NOMO-1 treated with DMSO at 0.1 percent for 48 hours (cell line): ENCODE measurements around the gene TYW1B.
"Not testable (repeated sequence)": the region's sequence is repeated elsewhere in the genome, so short reads cannot be mapped to it uniquely, and the experiment has no call there.

Source experiments
- DNase-seq: peaks from one replicate; lab custom pipeline; 2025; ENCODE audit not compliant: unreplicated experiment; lab: John Stamatoyannopoulos, UW

TYW1B gene

DNA sequence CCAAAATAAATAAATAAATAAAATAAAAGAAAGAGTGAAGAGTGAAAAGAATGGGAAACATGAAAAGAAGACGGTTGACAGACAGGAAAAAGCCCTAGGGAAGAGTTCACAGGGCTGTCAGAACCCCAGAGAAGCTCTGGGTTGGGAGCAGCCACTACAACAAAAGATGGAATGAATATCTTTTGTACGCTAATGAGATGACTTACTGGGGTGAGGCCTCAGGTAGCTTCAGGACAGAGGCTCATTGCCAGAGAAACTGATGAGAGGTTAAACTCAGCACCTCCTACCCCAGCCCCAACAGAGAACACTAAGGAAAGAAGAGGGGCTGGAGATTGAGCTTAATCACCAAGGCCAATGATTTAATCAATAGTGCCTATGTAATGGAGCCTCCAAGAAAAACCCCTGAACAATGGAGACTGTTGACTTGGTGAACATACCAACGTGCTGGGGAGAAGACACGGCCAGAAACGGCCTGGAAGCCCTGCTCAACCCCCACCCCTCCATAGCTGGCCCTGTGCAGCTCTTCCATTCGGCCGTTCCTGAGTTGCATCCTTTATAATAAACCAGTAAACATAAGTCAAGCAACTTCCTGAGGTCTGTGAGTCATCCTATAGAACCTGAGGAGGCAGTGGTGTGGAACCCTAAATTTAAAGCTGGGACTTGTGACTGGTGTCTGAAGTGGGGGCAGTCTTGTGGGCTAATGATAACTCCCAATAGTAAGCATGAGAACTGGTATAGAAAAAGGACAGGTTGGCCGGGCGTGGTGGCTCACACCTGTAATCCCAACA, 11.4 kb downstream of the TYW1B start:
- DNase-seq = not testable (repeated sequence)

GRCh38 chr7:72810437-72810836, 17.6 kb downstream of the TYW1B start:
- peak; percentile 86 for DNase-seq

- DNase-seq = not testable (repeated sequence)
Observed at GRCh38 chr7:72808511-72808910, 19.5 kb downstream of the TYW1B start.

- DNase-seq = peak; percentile 88
Observed at GRCh38 chr7:72806851-72807250, 21.1 kb downstream of the TYW1B start.

DNA sequence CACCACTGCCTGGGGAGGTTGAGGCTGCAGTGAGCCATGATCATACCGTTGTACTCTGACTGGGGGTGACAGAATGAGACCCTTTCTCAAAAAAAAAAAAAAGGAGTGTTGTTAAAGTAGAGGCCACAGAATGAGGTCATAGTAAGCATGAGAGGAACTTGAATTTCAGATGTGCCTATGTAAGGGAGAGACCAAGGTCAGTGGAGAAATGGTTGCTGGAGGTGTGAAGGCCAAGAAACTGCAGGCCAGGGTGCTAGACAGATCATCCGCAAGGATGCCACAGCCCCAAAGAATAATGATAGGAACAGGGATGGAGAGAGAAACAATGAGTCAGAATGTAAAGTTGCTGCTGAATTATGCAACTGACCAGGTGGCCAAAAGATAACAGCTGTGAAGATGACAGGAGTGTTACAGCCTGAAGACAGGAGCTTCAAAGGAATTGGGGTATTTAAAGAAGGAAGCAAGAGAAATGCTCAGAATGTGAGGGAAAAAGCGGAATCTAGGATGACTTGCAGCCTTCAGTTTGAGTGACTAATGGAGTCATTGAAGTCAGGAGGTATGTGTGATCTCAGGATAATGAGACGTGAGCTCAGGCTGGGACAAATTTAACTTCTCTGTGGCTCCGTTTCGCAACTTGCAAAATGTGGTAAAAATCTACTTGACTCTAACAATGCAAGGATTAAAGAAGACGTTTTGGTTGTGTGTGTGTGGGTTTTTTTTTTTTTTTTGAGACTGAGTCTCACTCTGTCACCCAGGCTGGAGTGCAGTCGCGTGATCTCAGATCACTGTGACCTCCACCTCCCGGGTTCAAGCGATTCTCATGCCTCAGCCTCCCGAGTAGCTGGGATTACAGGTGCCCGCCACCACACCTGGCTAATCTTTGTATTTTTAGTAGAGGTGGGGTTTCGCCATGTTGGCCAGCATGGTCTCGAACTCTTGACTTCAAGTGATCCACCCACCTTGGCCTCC, 22.2 kb downstream of the TYW1B start:
- peak; percentile 100 for DNase-seq

- DNase-seq = not testable (repeated sequence)
Observed at GRCh38 chr7:72803778-72804177, 24.2 kb downstream of the TYW1B start.

DNA sequence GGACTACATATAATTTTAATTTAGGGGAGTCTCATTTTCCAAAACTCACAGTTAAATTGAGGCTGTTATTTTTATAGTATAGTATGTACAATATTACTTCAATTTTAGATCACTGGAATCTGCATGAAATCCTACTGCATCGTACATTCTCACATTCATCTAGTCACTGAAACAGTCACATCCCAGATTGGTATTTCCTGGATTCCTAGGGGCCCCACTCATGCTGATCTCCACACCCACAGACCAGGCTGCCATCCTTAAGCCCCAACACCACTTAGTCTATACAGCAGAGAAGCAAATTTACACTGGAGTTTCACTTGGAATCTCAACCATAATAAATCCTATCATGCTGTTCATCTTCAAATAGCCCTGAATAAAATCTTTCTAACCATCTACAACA, 26.4 kb downstream of the TYW1B start:
- DNase-seq = not testable (repeated sequence)

DNA sequence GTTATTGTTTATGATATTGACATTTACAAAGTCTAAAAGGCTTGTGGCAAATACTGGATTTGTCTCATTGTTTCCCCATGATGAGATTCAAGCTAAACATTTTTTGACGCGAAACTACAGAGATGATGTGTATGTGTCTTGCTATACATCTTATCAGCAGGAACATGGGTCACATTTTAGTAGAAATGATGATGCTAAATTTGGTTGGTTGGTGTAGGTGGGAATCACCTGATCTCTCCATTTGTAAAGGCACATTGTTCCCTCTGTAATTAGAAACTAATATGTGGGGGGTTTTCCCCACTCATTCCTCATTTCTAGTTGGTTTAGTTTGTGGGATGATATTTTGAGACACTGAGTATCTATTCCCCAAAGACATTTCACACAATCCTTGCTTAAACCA, 32.6 kb downstream of the TYW1B start:
- not testable (repeated sequence) for DNase-seq

GRCh38 chr7:72793791-72794190, 34.2 kb downstream of the TYW1B start:
- no peak for DNase-seq

GRCh38 chr7:72790698-72791060, 37.3 kb downstream of the TYW1B start:
- not testable (repeated sequence) for DNase-seq

- DNase-seq = not testable (repeated sequence)
Observed at GRCh38 chr7:72790048-72790697, 37.8 kb downstream of the TYW1B start.

DNA sequence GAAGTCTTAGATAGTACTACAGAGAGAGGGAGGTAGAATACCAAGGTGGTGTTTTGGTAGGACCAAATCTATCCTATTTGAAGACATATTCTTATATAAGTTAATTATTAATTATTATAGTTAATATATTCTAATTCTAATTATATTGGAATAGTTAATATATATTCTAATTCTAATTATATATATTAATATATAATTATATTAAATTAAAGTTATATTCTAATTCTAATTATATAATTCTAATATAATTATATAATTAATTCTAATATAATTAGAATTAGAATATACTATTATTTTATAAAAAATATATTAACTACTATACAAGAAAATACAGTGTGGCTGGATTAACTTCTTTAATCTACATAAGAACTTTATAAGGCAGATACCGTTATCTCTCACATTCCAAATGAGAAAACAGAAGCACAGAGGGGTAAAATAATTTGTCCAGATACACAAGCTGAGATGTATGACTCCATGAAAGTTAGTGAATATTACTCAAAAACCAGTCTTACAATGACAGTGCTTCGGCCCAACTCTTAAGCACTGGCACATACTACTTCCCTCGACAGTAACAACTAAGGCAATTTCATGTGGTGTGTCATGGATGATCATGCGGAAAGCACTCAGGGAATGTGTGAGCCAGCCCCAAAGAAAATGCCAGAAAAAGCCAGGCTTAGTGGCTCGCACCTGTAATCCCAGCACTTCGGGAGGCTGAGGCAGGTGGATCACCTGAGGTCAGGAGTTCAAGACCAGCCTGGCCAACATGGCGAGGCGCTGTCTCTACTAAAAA, 42.6 kb downstream of the TYW1B start:
- DNase-seq = no peak

GRCh38 chr7:72783601-72784370, 44.2 kb downstream of the TYW1B start:
- DNase-seq = not testable (repeated sequence)

GRCh38 chr7:72781631-72782030, 46.4 kb downstream of the TYW1B start:
- DNase-seq = no peak

GRCh38 chr7:72781161-72781560, 46.8 kb downstream of the TYW1B start:
- no peak for DNase-seq

- not testable (repeated sequence) for DNase-seq
Observed at GRCh38 chr7:72780289-72780894, 47.6 kb downstream of the TYW1B start.

GRCh38 chr7:72777167-72777566, 50.8 kb downstream of the TYW1B start:
- not testable (repeated sequence) for DNase-seq

GRCh38 chr7:72772627-72773026, 55.4 kb downstream of the TYW1B start:
- not testable (repeated sequence) for DNase-seq

DNA sequence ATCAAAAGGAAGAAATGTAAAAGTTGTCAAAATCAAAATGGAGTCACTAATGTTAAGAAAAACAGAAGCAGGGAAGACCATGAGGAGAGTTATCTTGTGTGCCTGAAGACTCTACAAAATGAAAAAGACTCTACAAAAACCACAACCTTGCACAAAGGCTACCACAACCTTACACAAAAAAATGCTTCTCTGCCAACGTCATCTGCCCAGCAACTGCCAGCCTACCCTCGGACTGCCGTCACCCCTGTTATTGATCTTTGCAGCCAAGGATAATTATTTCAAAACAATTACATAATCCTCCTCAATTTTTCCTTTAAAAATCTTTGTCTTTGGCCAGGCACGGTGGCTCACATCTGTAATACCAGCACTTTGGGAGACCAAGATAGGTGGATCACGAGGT, 61.0 kb downstream of the TYW1B start:
- DNase-seq = not testable (repeated sequence)
